Measurements from ENCODE around the gene MEIS1. TPM values are rescaled to one million over a fixed set of nuclear protein-coding genes. Genes with fewer than 3 reads are reported as not detected.

The MEIS1 gene
- total RNA-seq, 1 donor from 2014 or later: 40.1 TPM

DNA sequence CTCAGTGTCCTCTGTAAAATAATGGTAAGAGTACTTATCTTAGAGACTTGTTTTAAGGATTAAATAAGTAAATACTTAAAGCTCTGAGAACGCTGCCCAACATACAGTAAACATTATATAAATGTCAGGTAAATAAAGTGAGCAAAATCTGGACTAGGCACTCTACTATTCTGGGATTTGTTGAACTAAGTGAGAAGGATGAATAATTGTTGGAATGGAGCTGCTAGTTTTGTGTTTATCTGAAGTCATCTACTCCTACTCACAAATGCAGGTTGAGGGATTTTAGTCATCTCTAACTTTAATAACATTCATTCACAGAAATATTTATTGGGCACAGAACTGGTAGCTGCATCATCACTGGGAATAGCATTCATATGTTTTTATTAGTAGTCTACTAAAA is 103.4 kb downstream of the MEIS1 start:
- DNase-seq (ENCODE audit: missing footprints) (no peak), ATAC-seq (no peak)
- intact Hi-C loops (cut with DNase I): loop anchor here (2.0 to 5.0 kb wide), 2 partner anchors 17 to 34 kb away; no protein-coding TSS in a partner anchor

DNA sequence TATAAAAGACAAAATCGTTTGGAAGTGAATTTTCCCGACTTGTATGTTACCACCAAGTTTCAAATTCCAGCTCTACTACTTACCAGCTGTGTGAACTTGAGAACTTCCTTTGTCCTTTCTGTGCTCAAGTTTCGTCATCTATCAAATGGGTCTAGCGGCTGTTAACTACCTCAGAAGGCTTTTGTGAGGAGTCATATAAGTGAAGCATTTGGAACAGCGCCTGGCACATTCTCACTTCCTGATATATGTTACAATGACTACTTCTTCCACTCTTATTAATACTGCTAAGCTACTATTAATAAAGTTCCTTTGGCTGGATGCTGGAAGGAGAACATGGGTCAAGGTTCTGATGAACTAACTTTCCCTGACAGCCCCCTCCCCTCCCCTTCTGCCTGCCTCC is 104.5 kb downstream of the MEIS1 start:
- no peak for DNase-seq (ENCODE audit: missing footprints)
- no peak for ATAC-seq
- intact Hi-C loops (cut with DNase I): loop anchor here (2.0 to 5.0 kb wide), 2 partner anchors 15 to 33 kb away; no protein-coding TSS in a partner anchor

DNA sequence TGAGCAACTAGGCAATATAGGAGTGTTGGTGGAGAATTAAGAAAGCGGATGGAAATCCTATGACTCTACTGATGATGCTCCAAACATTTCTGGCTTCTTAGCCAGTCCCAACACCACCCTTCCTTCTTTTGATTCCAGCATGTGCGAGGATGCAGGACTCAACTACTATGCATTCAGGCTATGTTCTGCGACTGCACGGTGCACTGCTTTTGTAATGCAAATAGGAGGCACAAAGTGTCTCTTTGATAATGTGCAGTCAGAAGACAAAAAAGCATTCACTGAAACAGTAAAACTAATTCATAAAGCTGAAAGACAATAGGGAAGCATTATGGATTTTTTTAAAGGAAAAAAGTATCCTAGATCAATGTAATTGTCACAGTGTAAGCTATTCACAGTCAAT is 106.7 kb downstream of the MEIS1 start:
- no peak for ATAC-seq
- intact Hi-C loops (cut with DNase I): no loop called here

DNA sequence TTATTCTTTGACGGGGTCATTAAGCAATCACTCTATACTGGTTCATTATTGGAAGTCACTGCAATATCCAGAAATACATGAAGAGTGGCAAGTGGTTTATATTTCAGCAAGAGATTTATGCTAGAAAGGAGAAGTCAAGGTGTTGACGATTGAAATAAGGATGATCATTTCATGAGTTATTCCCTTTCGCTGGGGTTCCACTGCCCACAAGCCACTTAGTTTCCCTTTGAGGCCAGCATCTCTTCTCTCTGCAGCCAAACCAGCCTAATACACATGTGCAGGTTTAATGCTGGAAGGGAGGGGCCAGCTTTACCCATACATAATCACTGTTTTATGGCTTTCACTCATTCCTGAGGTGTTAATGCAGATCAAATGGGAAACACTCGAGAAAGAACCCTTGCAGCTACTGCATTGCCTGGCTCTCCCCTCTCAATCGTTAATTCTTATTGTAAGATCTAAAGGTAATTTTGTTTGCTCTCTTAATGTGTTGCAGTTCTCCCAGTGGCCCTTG is 108.4 kb downstream of the MEIS1 start:
- no peak for ATAC-seq
- no peak for DNase-seq (ENCODE audit: missing footprints)
- intact Hi-C loops (cut with DNase I): no loop called here

More for the DNA sequence above, 106.7 kb downstream of the MEIS1 start:
- no peak for DNase-seq (ENCODE audit: missing footprints)

DNA sequence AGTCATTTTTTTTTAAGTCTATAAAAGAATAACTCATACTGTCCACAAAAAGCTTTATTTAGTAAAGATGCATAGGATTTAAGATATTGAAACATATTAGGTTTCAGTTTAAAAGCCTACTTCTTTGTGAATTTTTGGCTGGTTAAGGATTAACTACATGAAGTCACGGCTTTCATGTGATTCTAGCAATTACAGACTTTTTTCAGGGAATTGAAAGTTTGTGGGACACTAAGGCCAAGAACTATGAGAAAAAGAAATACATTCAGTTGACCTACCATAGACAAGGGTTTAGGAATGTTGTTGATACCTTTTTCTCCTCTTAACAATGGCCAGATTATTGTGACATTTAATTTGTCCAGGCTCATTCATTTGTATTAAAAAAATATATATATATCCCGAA is 109.3 kb downstream of the MEIS1 start:
- intact Hi-C loops (cut with DNase I): no loop called here
- ATAC-seq: no peak

DNA sequence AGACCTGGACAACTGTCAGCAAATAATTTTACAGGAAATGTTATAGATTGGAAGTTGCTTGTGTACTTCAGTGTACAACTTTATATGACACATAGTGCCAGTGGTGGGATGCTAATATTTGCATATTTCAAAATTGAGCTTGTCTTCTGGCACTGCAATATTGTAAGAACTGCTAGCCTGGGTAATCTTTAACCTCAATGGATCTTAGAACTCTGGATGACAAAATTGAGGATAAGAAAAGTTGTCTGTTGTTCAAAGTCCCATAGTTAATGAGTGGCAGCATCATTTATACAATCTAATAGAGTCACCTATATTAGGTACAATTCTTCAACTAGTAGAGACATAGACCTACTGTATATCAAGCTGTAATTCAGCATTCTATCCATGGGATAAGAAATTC is 110.3 kb downstream of the MEIS1 start:
- ATAC-seq (no peak), DNase-seq (ENCODE audit: missing footprints) (no peak)
- intact Hi-C loops (cut with DNase I): no loop called here

More for the DNA sequence above, 109.3 kb downstream of the MEIS1 start:
- DNase-seq (ENCODE audit: missing footprints): no peak

DNA sequence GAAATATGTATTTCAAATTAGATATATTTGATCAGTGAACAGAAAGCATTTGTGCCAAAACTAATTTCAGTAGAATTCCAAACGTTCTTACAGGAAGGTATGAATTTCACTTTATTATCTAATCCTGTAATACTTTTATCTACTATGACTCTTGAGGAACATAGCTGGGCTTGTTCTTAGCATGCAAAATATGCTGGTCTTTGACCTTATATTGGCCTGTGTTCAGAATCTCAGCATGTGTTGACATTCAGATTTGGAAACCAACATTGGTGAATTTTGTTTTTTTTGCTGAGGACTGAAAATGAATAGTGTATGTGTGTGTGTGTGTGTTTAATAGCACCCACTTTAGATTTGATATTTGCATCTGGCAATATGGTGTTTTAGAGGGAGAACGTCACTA is 112.2 kb downstream of the MEIS1 start:
- no peak for ATAC-seq
- no peak for DNase-seq (ENCODE audit: missing footprints)
- intact Hi-C loops (cut with DNase I): no loop called here

DNA sequence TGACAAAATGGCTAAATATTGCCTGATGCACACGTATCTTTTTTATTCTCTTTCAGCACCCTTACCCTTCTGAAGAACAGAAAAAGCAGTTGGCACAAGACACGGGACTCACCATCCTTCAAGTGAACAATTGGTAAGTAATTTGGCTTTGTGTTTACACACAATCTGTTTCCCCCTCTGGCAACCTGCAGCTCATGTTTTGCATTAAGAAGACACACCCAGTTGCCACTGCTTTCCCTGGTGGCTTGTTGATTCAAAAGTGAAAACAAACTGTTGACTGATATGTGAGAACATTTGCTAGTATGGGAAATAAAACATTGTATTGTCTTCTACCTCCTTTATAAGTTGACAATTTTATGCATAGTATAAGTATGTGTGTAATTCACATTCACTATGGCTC is 113.0 kb downstream of the MEIS1 start:
- ATAC-seq: no peak
- intact Hi-C loops (cut with DNase I): no loop called here
- no peak for DNase-seq (ENCODE audit: missing footprints)

DNA sequence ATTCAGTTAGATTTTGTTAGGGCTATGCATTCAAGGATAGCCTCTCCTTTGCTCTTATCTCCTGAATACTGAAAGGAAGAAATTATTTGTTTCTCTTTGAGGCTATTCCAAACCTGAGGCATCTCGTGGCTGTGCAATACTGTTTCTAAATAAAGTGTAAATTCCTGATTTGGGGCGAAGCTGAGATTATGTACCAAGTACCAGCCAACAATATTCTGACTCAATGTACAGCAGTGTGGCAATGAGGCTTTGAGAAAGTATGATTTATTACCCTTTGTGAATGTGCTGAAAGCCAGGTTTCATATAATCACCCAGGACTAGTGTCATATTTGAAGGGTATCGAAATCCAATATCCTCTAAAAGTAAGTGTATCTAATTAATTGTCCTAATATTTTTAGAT is 113.5 kb downstream of the MEIS1 start:
- DNase-seq (ENCODE audit: missing footprints) (no peak), ATAC-seq (no peak)
- intact Hi-C loops (cut with DNase I): no loop called here

DNA sequence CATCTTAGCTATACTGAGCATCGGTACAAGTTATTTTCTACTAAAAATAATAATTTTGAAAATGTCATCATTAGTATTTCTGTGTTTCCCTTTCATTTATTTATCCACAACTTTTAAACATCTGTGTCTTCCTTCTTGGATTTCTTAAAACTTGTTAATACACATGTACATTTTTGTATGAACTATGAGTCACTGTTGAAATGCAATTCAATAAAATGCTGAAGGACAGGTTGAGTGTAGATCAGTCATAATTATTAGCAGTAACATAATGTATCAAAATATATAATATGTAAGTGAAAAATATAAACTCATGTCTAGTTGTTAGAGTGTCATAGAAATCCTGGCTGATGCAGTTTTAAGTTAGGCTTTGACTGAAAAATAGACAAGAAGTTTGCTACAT is 115.9 kb downstream of the MEIS1 start:
- no peak for ATAC-seq
- intact Hi-C loops (cut with DNase I): no loop called here

DNA sequence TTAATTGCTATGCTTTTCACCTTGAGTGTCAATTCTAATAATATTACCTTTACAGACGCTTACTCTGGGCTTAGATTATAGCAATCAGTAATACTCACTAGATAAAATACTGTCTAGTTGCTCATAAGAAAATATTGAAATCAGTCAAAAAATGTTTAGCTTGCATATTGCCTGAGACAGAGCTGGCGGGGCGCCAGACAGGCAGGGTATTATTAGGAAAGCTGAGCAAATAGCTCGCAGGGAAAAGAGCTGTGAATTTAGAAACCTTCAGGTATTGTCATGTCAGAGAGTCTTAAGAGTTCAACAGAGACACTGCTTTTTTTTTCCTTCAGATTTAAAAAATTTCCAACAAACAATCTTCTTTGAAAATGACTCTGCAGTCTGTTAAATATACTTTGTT is 118.4 kb downstream of the MEIS1 start:
- DNase-seq (ENCODE audit: missing footprints): peak; percentile 84
- intact Hi-C loops (cut with DNase I): no loop called here
- no peak for ATAC-seq

More for the DNA sequence above, 115.9 kb downstream of the MEIS1 start:
- DNase-seq (ENCODE audit: missing footprints): no peak

DNA sequence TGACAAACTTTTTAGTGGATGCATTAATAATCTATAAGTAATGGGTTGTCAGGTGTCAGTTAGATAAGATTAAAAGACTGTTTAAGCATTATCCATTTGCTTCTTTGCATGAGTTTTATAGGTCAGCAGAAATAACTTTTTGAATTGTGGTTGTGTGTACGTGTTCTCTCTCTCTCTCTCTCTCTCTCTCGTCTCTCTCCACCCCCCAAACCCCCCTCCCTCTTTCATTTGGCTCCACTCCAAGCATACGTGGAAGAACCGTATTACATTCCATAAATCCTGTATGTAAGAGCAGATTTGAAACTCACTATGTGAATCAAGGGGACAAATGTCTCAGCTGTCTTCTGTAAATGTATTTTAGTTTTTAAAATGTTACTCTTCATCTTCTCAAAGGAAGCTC is 120.2 kb downstream of the MEIS1 start:
- DNase-seq (ENCODE audit: missing footprints): no peak
- ATAC-seq: no peak
- intact Hi-C loops (cut with DNase I): loop anchor here (2.0 kb wide), 1 partner anchor 16 kb away; no protein-coding TSS in a partner anchor

DNA sequence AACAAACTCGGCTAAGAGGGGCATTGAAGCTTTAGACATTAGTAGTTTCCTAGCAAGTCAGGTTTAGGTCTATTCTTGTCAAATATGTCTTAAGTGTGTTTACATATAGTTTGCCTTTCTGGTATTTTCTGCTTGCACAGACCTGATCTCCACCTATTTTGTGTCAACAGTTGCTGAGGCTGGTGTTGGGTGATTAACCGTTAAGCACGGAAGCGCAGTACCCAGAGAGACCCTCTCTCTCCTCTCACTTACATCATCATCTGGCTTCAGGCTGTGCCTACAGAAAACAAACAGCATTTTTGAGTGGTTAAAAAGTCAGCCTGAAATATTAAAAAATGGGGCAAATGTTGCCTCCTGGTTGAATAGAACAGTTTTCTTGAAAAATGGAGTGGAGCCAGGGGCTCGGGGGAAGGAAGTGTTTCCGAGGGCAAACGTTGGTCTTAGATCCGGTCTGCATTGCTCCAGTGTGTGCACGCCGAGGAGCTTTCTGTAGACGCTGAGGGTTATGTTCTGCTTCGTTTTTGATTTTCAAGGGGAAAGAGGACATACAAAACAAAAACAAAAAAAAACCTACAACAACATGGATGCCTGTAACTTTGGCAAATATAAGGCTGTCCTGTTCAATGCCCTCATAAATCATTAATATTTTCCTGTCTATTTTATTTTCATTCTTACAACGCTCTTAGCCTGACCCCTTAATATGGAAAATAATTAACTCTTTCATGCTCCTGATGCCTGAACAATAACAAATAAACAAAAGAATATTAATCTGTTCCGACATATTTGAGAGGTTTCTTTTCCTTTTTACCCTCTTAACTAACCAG is 120.8 kb downstream of the MEIS1 start:
- peak; percentile 60 for ATAC-seq
- no peak for DNase-seq (ENCODE audit: missing footprints)
- intact Hi-C loops (cut with DNase I): loop anchor here (2.0 kb wide), 1 partner anchor 17 kb away; no protein-coding TSS in a partner anchor

DNA sequence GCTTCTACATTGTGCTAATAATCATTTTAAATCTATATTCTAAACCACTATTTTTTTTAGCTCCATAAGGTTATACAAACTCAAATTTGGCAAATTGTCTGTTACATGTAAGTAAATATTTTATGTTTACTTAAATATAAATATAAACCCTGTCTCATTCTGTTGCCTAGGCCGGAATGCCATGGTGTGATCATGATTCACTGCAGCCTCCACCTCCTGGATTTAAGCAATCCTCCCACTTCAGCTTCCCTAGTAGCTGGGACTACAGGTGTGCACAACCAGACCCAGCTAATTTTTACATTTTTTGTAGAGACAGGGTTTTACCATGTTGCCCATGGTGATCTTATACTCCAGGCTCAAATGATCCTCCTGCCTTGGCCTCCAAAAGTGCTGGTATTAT is 124.7 kb downstream of the MEIS1 start:
- intact Hi-C loops (cut with DNase I): no loop called here
- ATAC-seq: no peak

DNA sequence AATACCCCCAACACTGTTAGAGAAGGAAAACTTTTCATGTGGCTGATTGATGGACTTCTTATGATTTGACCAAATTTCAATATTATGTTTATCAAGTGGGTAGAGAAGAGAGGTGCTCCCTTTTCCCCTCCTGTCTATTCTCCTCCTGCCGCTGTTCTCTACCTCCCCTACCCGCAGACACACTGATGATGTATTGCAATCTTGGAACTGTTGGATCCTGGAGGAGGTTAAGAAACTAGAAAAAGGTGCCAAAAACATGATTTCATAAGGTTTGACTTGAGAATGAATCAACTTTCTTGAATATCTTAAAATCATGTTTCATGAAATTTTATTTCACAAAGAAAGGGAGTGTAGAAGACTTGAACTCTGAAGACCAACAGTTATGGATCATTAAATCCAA is 125.8 kb downstream of the MEIS1 start:
- ATAC-seq (peak; percentile 51), DNase-seq (ENCODE audit: missing footprints) (no peak)
- intact Hi-C loops (cut with DNase I): no loop called here

More for the DNA sequence above, 124.7 kb downstream of the MEIS1 start:
- no peak for DNase-seq (ENCODE audit: missing footprints)

DNA sequence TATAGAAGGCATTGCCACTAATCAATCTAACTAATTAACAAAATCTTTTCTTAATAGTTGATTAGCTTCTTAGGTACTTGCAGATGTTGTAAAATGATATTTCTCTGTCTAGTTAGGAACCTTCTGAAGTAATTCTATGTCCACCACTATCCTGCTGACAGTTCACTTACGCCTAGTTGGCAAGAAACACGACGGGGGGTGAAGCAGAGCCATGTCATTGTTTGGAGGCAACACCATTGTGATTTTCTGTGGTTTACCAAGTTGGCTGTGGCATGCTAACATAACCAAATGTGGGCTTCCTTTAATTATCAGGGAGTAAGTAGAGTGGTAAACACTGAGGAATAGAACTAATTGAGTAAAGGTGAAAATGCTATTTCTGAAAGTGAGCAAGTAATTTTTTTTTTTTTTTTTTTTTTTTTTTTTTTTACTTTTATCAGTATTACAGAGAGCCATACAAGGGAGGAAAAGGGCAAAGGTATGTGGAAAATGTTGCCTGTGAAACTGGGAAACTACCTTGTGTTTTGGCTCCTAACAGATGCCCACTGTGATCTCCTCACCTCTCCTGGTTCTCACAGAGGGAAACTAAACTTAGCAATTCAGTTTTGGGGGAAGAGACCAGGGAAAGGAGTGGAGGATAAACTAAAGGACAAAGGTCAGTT is 126.8 kb downstream of the MEIS1 start:
- no peak for DNase-seq (ENCODE audit: missing footprints)
- intact Hi-C loops (cut with DNase I): no loop called here
- ATAC-seq: no peak

DNA sequence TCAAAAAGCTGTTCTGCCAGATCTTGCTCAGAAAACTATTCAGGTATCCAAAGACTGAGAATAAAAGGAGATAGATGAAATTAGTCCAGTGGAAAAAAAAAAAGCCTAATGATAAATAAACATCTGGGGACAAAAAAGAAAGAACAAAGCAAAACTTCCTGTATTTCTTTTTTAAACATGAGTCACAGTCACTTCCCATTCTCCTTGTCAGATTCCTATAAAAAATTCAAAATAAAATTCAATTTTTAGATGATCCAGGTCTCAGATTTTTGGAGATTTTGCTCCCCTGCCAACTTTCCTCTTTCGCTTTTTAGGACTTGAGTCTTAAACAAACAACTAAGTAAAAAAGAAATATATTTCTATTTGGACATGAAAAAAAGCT is 127.4 kb downstream of the MEIS1 start:
- no peak for ATAC-seq
- intact Hi-C loops (cut with DNase I): no loop called here
- DNase-seq (ENCODE audit: missing footprints): no peak

DNA sequence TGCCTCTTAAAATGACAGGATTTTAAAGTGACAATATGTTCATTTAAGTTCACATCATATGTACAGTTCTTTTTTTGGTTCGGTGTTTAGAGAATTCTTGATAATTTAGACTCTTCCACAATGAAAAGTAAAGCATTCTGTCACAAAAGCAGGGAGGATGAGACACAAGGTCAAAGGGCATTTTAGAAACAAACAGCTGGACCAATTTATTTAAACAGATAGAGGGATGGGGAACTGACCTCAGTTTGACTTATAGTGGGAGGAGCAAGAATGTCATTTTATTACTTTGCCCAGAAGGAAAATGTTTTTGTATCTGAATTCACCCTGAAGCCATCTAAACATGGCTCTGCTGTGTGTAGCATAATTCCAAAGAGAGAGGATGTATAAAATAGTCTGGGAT is 128.5 kb downstream of the MEIS1 start:
- intact Hi-C loops (cut with DNase I): no loop called here
- DNase-seq (ENCODE audit: missing footprints): no peak
- ATAC-seq: no peak

DNA sequence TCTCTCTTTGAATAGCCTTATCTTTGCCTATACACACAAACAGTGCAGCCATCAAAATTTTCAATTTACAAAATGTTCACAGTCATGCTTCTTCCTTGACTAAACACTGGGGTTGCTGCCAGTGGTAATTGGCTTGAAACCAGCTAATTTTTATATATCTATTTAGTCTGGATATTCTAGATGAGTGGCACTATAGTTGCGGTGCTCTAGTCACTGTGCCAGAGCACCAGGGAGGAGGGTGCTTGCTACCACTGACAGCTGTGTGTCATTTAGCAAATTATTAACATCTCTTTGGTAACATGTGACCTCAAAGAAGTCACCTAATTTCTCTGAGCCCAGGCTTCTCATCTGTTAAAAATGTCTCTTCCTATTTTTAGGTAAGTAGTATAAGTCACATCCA is 130.4 kb downstream of the MEIS1 start:
- ATAC-seq: no peak
- intact Hi-C loops (cut with DNase I): no loop called here
- DNase-seq (ENCODE audit: missing footprints): no peak

All from Right ventricle myocardium inferior (tissue), 1 donor.